Ishikawa (cell line): Measurements from ENCODE around the gene NRXN3.

Experiments
- NFIC ChIP-seq: IDR thresholded peaks from 2 replicates; pipeline ENCODE4 v1.6.1; 2012
- RAD21 ChIP-seq: IDR thresholded peaks from 2 replicates; pipeline ENCODE4 v1.6.1; 2012; ENCODE audit warnings: low read depth
- TCF12 ChIP-seq: IDR thresholded peaks from 2 replicates; pipeline ENCODE4 v1.6.1; 2012; ENCODE audit warnings: low read depth
- TF ChIP-seq, protein P1 (sequence below): IDR thresholded peaks from 2 replicates; pipeline ENCODE4 v1.6.1; 2012; ENCODE audit warnings: low read depth, mild to moderate bottlenecking

DNA sequence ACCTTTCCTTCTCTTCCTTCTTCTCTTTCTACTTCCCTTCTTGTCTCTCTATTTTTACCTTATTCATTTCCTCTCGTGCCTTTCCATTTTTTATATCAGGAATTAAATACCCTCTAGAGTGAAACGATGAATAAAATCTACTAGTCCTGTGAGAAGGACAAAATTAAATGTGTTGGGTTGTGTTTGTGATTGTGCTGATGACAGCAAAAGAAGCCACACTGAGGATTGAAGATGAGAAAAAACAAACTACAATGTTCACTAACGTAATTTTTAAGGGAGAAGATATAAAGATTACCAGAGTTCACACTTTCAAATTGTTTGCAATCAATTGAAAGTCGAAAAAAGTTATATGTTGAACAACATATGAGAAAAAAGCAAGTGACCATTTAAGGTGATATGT, 1029.0 kb downstream of the NRXN3 start:
- TF ChIP-seq, protein P1, sequence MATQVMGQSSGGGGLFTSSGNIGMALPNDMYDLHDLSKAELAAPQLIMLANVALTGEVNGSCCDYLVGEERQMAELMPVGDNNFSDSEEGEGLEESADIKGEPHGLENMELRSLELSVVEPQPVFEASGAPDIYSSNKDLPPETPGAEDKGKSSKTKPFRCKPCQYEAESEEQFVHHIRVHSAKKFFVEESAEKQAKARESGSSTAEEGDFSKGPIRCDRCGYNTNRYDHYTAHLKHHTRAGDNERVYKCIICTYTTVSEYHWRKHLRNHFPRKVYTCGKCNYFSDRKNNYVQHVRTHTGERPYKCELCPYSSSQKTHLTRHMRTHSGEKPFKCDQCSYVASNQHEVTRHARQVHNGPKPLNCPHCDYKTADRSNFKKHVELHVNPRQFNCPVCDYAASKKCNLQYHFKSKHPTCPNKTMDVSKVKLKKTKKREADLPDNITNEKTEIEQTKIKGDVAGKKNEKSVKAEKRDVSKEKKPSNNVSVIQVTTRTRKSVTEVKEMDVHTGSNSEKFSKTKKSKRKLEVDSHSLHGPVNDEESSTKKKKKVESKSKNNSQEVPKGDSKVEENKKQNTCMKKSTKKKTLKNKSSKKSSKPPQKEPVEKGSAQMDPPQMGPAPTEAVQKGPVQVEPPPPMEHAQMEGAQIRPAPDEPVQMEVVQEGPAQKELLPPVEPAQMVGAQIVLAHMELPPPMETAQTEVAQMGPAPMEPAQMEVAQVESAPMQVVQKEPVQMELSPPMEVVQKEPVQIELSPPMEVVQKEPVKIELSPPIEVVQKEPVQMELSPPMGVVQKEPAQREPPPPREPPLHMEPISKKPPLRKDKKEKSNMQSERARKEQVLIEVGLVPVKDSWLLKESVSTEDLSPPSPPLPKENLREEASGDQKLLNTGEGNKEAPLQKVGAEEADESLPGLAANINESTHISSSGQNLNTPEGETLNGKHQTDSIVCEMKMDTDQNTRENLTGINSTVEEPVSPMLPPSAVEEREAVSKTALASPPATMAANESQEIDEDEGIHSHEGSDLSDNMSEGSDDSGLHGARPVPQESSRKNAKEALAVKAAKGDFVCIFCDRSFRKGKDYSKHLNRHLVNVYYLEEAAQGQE, result no peak
- TF ChIP-seq NFIC (no peak), TCF12 (no peak), RAD21 (no peak)
